Measurements from ENCODE around the gene NFYC.

GRCh38 chr1:40684669-40685068, 6.8 kb upstream of the NFYC start:
- no peak for TF ChIP-seq CTCF (IDR thresholded peaks at IDR 0.05)
- no peak for TF ChIP-seq POLR2A (IDR thresholded peaks at IDR 0.05)

Measured in breast epithelium (tissue), 3 donors.